ENCODE data around the gene NAA16.

The NAA16 gene

GRCh38 chr13:41302743-41303142, 8.3 kb upstream of the NAA16 start:
- no peak for DNase-seq (ENCODE audit: low read depth in 1 of 2, low spot score in 1 of 2)

DNA sequence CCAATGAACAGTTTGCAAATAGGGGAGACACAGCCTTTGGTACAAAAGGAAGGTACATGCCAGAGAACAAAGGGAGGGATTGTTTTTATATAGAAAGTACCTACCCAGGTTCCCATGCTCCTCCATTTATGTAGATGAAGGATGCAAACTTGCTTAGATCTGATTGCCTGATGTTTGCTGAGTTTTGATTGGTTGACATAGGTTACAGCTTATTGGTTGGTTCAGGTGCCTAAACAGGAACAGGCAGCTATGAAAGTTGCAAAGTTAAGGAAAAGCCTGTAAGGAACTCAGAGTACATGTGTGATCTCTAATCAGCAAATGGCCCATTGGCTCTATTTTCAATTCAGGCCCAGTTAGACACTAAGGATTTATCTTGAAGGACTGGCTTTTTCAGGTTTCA, 6.5 kb upstream of the NAA16 start:
- no peak for DNase-seq (ENCODE audit: low read depth in 1 of 2, low spot score in 1 of 2)

DNA sequence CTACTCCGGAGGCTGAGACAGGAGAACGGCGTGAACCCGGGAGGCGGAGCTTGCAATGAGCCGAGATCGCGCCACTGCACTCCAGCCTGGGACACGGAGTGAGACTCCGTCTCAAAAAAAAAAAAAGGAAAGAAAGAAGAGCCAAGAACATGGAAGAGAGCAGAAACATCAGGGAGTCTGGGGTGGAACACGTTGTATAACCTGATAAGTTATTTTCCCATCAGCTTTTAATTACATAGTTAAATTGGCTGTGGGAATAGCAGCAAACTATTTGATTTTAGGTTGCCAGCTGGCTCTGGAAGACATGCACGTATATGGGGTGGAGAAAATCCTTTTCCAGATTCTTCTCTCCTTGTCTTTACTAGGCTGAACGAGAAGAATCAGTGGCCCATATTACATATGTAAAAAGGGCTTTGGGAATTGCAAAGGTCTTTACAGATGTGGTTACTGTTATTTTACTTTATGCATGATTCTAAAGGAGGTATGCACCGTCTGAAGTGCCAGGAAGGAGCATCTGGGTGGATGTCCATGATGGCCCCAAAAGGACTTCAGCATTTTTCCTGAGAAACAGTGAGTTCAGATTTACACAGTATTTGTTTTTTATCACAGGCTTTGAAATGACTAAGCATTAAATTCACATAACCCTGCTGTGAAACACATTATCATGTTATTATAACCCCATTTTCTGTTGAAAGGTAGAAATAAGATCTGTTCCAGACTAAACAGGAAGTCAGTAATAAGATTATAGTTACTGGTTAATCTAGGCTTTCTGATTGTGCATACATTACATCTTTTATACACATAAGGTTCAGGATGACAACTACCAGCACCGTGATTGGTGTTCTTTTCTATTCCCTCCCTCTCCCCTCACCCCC, 4.6 kb upstream of the NAA16 start:
- no peak for DNase-seq (ENCODE audit: low read depth in 1 of 2, low spot score in 1 of 2)

GRCh38 chr13:41307884-41308640, 3.0 kb upstream of the NAA16 start:
- DNase-seq (ENCODE audit: low read depth in 1 of 2, low spot score in 1 of 2), result no peak

DNA sequence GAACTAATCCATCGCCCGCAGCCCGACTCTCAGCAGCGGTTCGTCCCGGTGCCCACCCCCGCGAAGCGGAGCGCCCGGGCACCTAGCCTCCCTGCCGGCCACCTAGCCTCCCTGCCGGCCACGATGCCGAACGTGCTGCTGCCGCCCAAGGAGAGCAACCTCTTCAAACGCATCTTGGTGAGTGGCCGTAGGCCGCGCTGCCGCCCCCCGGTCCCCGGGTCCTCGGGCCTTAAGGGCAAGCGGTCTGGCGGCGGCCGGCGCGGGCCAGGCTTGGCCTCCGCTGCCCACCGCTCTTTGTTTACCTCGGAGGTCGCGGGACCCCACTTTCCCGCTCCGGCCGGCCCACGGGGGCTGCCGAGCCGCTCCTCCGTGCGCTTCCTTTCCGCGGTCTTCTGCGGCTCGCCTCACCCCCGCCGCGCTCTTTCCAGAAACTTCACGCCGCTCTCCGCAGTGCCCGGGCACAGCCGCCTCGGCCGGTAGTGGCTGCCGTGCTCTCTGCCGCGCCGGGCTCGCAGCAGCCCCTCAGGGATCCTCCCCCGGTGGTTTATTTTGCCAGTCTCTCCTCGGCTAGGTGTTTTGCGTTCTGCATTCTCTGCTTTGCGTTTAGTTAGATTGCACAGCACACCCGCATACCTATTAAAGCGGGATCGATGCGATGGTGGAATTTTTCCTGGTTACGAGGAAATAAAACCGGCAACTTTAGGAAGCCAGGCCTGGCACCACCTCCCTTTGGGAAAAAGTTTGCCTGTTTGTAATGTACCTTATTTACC, 524 bp downstream of the NAA16 start:
- DNase-seq (ENCODE audit: low read depth in 1 of 2, low spot score in 1 of 2), result peak; percentile 20 to 37

- DNase-seq (ENCODE audit: low read depth in 1 of 2, low spot score in 1 of 2), result no peak
These were observed 1.1 kb downstream of the NAA16 start for GRCh38 chr13:41312176-41312500.

- no peak for DNase-seq (ENCODE audit: low read depth in 1 of 2, low spot score in 1 of 2)
These were observed 2.0 kb downstream of the NAA16 start for GRCh38 chr13:41313117-41313516.

DNA sequence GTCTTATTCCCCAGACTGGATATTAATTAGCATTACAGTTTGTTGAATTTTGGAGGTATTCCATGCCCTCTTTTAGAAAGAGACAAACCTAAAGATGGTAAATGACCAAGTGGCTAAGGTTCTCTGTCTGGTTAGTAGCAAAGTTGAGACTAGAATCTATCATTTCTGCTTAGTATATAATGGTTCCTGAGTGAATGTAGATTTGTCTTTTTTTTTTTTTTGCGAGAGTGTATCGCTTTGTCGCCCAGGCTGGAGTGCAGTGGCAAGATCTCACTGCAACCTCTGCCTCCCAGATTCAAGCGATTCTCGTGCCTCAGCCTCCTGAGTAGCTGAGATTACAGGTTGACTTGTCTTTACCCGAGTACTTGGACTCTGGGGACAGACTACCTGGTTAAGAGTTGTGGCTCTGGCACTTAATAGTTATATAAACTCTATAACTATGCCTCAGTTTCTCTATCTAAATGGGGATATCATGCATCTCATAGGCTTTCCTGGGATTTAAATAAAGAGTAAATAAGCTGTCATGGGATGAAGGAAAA, 2.7 kb downstream of the NAA16 start:
- DNase-seq (ENCODE audit: low read depth in 1 of 2, low spot score in 1 of 2), result no peak

DNA sequence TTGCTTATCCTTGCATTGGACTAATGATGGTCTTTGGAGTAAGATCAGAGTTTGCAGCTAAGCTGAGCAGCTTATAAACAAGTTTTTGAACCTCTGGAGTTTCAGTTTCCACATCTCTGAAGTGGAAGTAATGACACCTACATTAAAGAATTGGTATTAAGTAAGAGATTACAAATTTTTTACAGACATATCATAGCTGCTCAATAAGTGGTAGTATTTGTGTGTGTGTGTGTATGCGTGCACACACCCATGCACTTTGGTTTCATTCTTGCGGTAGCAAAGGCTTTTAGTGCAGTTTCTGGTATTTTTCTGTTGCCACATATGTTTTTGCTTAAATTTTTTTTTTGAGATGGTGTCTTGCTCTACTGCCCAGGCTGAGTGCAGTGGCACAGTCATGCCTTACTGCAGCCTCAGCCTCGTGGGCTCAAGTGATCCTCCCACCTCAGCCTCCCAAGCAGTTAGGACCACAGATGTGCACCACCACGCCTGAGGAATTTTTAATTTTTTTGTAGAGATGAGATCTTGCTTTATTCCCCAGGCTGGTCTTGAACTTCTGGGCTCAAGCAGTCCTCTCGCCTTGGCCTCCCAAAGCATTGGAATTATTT, 4.5 kb downstream of the NAA16 start:
- DNase-seq (ENCODE audit: low read depth in 1 of 2, low spot score in 1 of 2), result no peak

DNA sequence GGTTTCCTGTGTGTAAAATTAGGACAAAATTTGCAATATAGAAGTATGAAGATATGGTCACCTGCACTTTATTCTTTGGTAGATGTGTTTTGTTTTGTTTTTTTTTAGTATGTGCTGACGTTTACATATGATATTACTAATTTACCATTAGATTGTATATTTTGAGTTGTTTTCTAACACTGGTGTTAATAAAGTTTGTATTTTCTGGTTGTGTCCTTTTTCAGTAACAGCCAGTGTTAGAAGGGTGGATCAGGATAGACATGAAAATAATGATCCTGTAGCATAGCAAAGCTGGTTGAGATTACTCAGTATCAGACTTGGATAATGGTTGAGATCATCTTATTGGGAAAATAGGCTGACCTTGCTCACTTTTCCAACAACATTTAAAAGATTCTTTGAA, 6.2 kb downstream of the NAA16 start:
- DNase-seq (ENCODE audit: low read depth in 1 of 2, low spot score in 1 of 2), result no peak

GRCh38 chr13:41325752-41326151, 14.7 kb downstream of the NAA16 start:
- no peak for DNase-seq (ENCODE audit: low read depth in 1 of 2, low spot score in 1 of 2)

DNA sequence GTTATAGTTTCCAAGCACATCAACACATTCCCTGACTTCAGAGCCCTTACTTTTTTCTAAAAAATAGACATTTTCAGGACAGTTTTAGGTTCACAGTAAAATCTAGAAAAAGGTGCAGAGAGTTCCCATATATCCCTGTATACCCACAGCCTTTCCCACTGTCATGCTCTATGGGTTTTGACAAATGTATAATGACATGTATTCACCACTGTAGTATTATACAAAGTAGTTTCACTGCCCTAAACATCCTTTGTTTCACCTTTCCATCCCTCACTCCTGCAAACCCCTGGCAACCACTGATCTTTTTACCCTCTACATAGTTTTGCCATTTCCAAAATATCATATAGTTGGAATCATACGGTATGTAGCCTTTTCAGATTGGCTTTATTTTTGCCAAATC, 15.6 kb downstream of the NAA16 start:
- no peak for DNase-seq (ENCODE audit: low read depth in 1 of 2, low spot score in 1 of 2)

DNA sequence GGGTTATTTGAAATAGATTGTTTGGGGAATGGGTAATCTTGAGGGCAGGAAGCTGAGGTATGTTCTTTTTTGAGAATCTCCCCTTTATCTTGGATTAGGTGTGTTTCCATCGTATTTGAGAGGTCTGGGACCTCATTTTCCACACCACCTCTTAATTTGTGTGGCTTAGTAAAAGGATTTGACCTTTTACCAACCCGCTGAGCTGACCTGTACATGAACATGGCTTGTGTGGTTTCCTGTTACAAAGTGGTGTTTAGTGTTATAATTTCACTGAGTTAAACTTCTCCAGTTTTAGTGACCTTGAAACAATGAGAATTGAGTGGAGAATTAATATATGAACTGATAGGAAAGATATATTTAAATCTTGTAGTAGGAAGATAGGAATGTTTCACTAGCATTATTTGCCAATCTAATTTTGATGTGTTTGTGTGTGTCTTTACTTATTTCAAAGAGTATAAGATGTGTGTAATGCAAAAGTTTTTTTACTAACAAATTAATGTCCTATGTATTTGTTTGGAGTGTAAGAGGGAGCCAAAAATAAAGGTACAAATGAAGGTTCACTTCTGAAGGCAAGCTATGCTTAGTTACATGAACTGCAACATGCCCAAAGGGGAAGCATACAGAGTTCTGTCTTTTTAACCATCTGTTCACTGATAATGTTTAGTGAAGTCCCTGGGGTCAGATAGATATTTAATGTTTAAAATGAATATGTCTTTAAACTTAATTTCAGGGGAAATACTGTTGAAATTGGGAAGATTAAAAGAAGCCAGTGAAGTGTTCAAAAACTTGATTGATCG, 17.1 kb downstream of the NAA16 start:
- no peak for DNase-seq (ENCODE audit: low read depth in 1 of 2, low spot score in 1 of 2)

- no peak for DNase-seq (ENCODE audit: low read depth in 1 of 2, low spot score in 1 of 2)
These were observed 21.8 kb downstream of the NAA16 start for GRCh38 chr13:41332829-41333228.

GRCh38 chr13:41334810-41335209, 23.7 kb downstream of the NAA16 start:
- DNase-seq (ENCODE audit: low read depth in 1 of 2, low spot score in 1 of 2), result no peak

GRCh38 chr13:41344358-41344757, 33.3 kb downstream of the NAA16 start:
- no peak for DNase-seq (ENCODE audit: low read depth in 1 of 2, low spot score in 1 of 2)

GRCh38 chr13:41345165-41345913, 34.3 kb downstream of the NAA16 start:
- DNase-seq (ENCODE audit: low read depth in 1 of 2, low spot score in 1 of 2), result no peak

- DNase-seq (ENCODE audit: low read depth in 1 of 2, low spot score in 1 of 2), result no peak
These were observed 35.0 kb downstream of the NAA16 start for GRCh38 chr13:41345914-41346589.
